HUDEP-2 (cell line): ENCODE measurements around the gene KCTD5.
A peak's percentile ranks its signal among the peaks of the same experiment; 100 is the strongest.

Experiments used
- DNase-seq, 76 experiments: peaks; one replicate each; lab custom pipeline; 2025; ENCODE audit not compliant: unreplicated experiment in 76 of 76; lab: John Stamatoyannopoulos, UW

The KCTD5 gene

GRCh38 chr16:2708955-2709587 lies 26.7 kb downstream of the KCTD5 start:
- DNase-seq, result no peak

- DNase-seq, result no peak
These were observed 27.3 kb downstream of the KCTD5 start for GRCh38 chr16:2709588-2709984.

- DNase-seq, result no peak
These were observed 27.8 kb downstream of the KCTD5 start for GRCh38 chr16:2710021-2710710.

- DNase-seq, result no peak
These were observed 28.4 kb downstream of the KCTD5 start for GRCh38 chr16:2710711-2711231.

GRCh38 chr16:2711370-2712062 lies 29.2 kb downstream of the KCTD5 start:
- no peak for DNase-seq

- no peak for DNase-seq
These were observed 29.7 kb downstream of the KCTD5 start for GRCh38 chr16:2712063-2712441.

GRCh38 chr16:2712546-2712945 lies 30.2 kb downstream of the KCTD5 start:
- no peak for DNase-seq

- DNase-seq, result no peak
These were observed 31.2 kb downstream of the KCTD5 start for GRCh38 chr16:2713523-2713922.

GRCh38 chr16:2713985-2714774 lies 31.9 kb downstream of the KCTD5 start:
- DNase-seq, result peak in 1 of 76 experiments; percentile 13

- DNase-seq, result no peak
These were observed 32.7 kb downstream of the KCTD5 start for GRCh38 chr16:2715064-2715463.

GRCh38 chr16:2715519-2715918 lies 33.2 kb downstream of the KCTD5 start:
- DNase-seq, result peak in 42 of 76 experiments; percentile 3 to 62 (median 29)

- no peak for DNase-seq
These were observed 33.9 kb downstream of the KCTD5 start for GRCh38 chr16:2715966-2716885.

GRCh38 chr16:2716948-2717347 lies 34.6 kb downstream of the KCTD5 start:
- DNase-seq, result no peak

GRCh38 chr16:2717383-2718263 lies 35.3 kb downstream of the KCTD5 start:
- DNase-seq, result no peak

- no peak for DNase-seq
These were observed 37.2 kb downstream of the KCTD5 start for GRCh38 chr16:2719328-2720063.

GRCh38 chr16:2720064-2720457 lies 37.7 kb downstream of the KCTD5 start, which contains the start of gene PRSS27:
PRSS27 (minus strand) TSS chr16:2720224; CDS start chr16:2720160, 64 bp downstream.
- no peak for DNase-seq

- peak in 71 of 76 experiments; percentile 22 to 85 (median 71) for DNase-seq
These were observed 38.7 kb downstream of the KCTD5 start for GRCh38 chr16:2720719-2721633.
